NCI-H187 treated with DMSO at 0.1 percent for 48 hours (cell line): ENCODE data around the gene B4GAT1.
"Not testable (repeated sequence)": the region's sequence is repeated elsewhere in the genome, so short reads cannot be mapped to it uniquely, and the experiment has no call there.

Experiments
- DNase-seq: peaks from one replicate; lab custom pipeline; 2025; lab: John Stamatoyannopoulos, UW

The B4GAT1 gene

DNA sequence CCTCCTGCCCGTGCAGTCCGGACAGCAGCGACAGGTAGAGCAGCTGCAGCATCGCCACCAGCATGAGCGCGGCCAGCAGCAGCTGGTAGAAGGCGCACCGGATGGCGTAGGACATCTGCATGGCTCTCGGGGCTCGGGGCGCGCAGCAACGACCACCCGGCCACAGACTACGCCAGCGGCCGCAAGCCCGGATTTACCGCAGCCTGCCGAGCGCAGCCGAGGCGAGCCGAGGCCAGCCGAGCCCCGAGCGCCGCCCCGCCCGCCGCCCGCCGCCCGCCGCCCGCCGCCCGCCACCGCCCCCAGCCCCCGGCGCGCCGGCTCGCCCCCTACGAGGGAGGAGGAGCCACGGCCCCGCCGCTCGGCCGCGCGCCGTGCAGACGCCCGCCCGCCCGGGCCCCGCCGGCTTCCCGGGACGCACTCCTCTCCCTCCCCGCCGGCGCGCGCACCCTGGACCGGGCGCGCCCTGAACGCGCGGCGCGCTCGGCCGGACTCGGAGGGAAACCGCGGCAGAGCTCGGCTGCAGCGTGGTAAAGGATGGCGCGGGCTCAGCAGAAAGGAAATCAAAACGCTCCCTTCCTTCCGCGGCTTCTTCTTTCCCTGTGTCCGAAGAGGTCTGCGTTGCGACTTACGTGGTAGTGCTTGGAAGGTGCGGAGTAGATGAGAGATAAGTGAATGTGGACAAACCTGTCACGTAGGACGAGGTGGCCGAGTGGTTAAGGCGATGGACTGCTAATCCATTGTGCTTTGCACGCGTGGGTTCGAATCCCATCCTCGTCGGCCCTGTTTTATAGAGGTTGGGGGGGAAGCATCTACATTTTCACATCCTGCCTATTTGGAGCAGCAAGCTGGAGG, at the start of gene B4GAT1:
Gene B4GAT1 (minus strand): TSS at position 205 of the 852 bp plus-strand sequence. CDS start 84 bp downstream, at position 121.
- DNase-seq = peak; percentile 19

DNA sequence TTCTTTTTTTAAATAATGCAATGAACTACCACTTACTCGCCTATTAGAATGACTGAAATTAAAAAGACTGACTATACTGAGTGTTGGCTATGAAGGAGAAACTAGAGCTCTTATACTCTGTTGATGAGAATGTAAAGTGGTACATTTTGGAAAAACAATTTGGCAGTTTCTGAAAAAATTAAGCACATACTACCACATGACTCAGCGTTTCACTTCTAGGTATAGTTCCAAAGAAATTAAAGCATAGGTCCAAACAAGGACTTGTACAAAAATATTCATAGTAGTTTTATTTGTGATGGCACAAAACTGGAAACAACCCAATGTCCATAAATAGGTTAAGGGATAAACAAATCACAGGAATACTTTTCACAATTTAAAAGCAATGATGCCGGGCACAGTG, 46.5 kb upstream of the B4GAT1 start:
- no peak for DNase-seq

DNA sequence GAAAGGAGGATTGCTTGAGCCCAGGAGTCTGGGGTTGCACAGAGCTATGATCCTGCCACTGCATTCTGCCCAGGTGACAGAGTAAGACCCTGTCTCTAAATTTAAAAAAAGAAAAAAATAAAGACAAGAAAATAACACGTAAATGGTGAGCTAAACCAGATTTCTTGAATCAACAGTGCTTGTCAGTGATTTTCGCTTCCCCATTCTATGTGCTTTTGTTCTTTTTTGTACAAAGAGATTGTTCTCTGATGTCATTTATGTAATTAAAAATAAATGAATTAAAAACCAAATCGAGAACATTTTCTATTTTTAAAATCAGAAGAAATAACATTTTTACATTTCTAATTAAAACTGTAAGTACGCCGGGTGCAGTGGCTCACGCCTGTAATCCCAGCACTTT, 43.9 kb upstream of the B4GAT1 start:
- no peak for DNase-seq

DNA sequence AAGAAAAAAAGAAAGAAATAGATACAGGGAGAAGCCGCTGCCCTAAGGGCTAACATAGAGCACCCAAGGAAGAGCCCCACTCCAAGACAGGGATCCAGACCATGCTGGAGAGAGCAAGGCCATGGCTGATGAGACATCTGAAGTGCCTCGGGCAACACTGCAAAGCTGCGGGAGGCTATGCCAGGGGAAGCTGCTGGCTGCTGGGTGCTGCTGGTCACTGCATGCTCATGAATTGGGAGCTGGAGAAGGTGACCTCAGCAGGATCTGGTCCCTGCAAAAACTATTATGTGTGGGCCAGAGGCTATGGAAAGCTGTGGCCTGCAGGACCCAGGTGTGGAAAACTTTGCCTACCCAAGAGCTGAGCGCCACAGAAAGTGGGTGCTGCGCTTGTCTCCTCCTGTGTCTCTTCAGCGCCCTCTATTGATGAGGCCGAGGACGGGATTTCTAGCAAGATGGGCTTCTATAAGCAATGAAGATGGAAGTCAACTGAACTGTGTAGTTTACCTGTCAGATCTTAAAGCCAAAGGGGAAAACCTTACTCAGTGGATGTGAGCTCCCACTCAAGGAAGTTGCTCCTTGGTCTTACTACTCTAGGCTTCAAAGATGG, 41.5 kb upstream of the B4GAT1 start:
- DNase-seq = no peak

DNA sequence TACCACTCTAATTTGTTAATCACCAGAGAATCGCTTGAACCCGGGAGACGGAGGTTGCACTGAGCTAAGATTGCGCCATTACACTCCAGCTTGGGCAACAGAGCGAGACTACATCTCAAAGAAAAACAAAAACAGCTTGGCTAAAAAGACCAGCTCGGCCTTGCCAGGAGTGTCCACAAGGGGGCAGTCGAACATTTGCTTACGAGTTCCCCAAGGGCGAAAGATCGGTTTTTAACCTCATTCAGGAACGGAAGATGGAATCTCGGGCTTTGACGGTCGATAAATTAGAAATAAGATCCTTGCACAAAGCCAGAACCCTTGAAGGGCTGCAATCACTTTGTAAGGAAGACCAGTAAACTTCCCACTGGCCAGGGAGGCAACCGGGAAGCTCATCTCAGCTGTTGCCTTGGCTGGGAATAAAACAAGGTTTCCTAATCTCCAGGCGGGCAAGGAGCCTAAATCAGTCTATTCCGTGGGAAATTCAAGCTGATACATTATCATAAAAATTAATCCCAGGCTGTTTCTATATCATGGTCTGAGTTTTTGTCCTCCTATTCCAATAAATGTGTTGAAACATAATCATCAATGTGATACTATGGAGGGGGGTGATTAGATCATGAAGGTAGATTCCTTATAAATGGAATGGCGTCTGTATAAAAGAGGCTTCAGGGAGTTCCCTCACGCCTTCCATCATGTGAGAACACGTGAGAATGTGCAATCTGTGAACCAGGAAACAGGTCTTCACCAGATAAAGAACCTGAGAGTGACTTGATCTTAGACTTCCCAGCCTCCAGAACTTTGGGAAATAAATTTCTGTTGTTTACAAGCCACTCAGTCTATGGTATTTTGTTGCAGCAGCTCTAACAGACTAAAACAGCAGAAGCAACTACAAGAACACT, 39.0 kb upstream of the B4GAT1 start:
- peak; percentile 34 for DNase-seq

DNA sequence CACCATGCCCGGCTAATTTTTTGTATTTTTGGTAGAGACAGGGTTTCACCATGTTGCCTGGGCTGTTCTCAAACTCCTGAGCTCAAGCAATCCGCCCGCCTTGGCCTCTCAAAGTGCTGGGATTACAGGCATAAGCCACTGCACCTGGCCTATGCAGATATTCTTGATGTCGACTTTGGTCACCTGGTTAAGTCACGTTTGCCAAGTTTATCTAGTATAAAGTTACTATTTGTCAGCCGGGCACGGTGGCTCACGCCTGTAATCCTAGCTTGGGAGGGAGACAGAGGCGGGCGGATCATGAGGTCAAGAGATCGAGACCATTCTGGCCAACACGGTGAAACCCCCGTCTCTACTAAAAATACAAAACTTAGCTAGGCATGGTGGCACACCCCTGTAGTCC, 36.9 kb upstream of the B4GAT1 start:
- DNase-seq = not testable (repeated sequence)

DNA sequence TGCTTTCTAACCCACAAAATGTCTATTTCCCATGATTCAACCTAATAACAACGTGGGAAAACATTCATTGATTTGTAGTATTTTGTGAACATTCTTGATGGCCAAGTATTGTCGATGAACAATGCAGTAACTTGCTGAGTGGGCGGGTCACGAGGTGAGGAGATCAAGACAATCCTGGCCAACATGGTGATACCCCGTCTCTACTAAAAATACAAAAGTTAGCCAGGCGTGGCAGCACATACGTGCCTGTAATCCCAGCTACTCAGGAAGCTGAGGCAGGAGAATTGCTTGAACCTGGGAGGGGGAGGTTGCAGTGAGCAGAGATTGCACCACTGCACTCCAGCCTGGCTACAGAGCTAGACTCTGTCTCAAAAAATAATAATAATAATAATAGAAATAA, 32.8 kb upstream of the B4GAT1 start:
- DNase-seq = not testable (repeated sequence)

DNA sequence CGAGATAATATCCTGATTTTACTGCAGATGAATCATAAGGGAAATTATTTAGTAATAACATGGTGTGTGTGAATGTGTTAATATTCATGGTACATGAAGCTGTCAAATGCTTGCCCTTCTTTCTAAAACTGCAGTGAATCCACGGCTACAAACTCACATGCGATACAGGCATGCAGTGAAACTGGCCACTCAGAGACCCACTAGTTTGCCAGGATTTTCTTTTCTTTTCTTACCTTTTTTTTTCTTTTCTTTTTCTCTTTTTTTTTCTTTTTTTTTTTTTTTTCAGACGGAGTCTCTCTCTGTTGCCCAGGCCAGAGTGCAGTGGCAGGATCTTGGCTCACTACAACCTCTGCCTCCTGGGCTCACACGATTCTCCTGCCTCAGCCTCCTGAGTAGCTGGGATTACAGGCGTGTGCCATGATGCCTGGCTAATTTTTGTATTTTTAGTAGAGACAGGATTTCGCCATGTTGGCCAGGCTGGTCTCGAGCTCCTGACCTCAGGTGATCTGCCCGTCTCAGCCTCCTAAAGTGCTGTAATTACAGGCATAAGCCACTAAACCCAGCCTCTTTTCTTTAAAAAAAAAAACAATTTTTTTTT, 26.4 kb upstream of the B4GAT1 start:
- DNase-seq = not testable (repeated sequence)

DNA sequence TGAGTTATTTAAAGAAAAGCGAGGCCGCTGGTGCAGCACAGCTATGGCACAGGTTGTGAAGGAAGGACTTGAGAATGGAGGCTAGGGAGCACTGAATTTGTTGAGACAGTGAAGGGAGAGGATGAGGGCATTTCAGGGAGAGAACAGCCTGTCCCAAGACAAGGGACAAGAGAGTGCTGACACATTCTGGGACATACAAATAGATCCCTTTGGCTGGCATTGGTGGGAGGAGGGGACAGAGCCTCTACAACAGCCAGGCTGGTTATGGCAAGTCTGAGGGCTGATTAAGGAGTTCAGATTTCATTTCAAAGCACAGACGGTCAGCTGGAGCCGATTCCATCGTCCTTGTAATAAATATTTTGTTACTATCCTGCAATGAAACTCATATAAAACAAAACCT, 25.8 kb upstream of the B4GAT1 start:
- no peak for DNase-seq

DNA sequence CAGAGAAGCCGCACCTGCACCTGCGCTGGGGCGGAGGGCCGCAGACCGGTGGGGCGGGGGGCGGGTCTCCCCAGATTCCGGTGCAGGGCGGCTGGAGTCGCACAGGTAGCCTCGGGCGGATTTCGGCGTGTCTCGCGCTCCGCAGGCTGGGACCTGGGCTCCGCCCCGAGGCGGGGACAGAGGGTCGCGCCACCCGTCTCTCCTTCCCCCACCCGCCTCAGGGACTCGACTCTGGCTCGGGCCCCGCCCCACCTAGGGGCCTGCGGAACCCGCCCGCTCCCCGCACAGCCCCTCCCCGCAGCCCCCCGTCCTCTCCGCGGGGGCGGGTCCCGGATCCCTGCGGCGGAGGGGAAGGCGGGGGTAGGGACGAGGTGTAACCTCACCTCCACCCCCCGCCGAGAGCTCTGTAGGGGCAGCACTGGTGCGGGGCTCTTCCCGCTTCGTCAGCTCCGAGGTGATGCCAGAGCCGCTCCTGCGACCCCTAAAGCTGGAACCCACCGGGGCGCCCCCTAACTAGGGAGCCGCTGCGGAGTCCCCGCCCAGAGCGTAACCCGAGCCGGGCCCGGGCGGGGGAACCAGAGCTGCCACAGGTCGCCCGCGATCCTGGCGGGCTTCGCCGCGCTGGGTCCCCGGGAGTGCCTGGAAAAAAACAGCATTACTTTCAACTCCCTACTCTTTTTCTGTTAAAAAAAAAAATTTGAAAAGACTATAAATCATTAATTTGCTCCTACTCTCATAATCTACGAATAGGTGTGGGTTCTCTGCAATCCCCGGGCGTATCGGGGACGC, 24.4 kb upstream of the B4GAT1 start, which contains the start of gene SLC29A2:
Gene SLC29A2 (minus strand): TSS at position 134 of the 789 bp plus-strand sequence. CDS start 169 bp downstream, outside the sequence.
- peak; percentile 57 for DNase-seq

DNA sequence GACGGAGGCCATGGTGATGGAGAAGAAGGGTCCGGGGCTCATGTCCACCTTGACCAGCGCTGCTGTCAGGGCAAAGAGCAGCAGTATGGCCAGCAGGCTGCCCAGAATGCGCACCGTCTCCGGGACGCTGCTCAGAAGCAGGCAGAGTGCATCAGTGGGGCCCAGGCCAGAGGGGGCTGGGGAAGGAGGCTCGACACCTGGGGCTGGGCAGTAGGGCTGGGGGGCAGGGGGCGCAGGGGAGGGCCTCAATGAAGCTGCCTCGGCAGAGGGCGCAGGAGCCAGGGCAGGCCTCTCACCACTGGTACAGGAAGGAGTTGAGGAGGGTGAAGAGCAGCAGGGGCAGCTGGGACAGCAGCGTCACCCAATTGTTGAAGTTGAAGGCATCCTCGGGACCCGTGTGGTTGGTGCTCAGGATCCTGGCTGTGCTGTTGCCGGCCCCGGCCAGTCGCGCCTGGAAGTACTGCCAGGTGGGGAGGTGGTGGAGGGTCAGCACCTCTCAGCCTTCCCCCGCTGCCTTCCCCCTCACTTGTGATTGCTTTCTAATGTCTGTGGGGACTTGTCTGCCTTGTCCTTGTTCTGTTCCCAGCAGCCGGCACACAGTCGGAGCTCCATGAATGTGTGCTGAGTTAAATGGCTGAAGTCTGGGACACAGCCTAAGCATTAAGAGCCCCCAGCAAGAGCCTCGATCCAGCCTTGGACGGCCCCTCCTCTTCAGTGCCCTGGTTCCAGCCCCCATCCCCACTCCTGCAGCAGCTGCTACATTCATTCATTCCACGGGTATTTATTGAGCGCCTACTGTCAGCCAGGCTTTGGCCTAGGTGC, 21.9 kb upstream of the B4GAT1 start:
- no peak for DNase-seq

DNA sequence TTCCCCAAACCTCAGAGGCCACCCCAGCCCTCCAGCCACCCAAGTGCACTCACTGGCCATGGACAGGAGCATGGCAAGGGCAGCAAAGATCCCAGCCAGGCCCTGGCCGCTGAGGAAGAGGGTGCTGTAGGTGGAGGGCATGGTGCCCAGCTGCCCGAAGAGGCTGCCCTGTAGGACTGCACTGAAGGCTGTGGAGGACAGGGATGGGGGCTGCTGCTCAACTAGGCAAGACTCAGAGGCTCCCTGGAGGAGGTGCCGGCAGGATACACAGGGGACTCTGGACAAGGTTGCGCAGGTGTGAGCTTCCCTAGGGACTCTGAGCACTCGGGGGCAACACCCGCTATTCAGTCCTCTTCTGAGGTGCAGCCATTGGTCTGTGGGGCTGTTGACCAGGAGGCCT, 21.1 kb upstream of the B4GAT1 start:
- DNase-seq = no peak

DNA sequence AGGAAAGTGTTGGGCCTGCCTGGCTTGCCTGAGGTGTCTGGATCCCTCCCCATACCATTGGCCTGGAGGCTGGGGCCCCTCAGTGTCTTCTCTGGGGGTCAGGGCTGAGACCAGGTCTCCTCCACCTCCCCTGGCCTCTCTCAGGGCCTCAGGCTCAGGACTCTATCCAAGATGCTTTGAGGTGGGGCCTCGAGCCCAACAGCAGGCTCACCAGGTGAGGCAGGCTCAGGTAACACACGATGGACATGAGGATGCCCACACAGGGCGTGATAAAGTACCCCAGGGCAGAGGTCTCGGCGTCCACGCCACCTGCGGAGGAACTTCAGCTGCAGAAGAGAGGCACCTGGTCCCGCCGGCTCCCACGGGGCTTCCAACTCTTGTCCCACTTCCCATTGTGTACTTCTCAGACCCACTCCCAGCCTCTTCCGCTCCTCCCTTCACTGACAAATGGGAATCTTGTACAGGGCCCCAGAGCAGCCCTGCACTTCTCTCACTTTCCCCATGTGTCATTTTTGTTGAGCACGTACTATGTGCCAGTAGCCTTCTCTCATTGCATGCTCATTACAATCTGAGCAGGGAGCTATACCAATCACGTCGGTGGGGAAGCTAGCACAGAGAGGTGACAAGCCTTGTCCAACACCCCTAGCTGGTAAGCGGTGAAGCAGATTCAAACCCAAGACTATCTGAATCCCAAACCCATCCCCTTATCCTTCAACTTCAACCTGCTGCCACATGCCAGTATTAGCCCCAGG, 20.3 kb upstream of the B4GAT1 start:
- DNase-seq = no peak

DNA sequence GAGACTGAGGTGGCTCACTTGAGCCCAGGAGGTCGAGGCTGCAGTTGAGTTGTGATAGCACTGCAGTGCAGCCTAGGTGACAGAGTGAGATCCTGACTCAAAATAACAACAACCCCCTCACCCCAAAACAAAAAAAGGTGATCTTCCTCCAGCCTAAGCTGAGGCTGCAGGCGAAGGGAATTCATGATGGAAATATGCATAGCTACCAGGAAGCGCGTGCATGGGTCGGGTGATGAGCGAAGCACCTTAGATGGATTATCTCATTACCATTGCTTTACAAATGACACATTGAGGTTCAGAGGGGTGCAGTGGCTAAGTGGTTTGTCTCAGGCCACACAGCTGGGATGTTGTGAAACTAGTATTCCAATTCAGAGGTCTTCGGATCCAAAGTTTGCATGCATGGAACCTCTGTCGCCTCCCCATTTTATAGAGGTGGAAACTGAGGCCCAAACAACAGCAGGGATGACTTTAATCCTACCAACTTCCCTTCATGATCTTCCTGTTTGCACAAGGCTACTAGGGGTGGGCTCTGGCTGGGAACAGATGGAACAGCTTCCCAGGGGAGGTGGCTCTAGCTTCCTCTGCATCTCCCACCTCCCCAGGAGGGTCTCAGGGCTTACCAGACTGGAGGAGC, 19.5 kb upstream of the B4GAT1 start:
- no peak for DNase-seq

DNA sequence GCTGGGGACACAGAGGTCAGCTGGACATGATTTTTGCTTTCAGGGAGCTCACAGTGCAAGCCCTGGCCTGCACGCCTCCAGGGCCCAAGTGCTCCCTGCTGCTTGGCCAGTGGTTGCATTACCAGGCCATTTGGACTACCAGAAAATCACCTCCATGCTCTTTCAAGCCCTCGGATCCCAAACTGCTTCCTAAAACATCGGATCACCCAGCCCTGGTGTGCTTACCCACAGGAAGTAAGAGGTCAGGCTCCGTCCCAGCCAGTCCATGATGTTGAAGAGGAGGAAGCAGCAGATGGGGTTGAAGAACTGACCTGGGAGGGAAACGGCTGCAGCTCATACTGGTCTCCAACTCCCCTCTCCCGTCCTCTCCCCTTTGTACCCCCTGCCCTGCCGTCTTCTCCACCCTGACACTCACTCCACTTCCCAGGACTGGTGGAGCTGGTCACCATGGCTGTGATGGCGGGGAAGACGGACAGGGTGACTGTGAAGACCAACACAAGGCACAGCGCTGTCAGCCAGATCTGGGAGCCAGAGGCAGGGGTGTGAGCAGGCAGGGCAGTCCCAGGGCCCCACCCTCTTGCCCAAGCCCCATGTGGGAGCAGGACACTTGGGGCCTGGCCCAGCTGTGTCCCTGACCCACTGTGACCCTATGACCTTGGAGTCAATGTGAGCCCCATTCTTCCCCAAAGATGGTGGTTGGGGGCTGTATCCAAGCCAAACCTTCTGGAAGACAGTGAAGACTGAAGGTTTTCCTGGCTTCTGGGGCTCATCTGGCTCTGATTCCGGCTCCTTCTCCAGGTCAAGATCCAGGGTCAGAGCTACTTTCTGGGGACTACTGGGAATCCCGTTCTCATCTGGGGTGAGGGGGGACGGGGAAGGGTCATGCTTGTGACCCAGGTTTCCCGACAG, 18.5 kb upstream of the B4GAT1 start:
- DNase-seq = no peak

DNA sequence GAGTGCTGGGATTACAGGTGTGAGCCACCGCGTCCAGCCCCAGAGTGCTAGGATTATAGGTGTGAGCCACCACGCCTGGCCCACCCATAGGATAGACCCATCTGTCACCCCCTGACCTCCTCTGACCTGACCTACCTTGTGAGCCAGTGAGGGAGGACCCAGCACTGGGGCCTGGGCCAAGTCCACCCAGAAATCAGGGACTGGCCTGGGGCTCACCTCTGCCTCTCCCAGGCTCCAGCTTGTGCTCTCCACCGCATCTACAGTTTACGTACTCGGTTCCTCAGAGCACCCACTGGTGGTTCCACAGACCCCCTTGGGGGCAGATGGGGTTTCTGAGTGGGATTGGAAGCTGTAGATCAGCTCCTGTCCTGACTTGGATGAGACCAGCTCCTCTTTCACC, 17.7 kb upstream of the B4GAT1 start:
- DNase-seq = no peak

DNA sequence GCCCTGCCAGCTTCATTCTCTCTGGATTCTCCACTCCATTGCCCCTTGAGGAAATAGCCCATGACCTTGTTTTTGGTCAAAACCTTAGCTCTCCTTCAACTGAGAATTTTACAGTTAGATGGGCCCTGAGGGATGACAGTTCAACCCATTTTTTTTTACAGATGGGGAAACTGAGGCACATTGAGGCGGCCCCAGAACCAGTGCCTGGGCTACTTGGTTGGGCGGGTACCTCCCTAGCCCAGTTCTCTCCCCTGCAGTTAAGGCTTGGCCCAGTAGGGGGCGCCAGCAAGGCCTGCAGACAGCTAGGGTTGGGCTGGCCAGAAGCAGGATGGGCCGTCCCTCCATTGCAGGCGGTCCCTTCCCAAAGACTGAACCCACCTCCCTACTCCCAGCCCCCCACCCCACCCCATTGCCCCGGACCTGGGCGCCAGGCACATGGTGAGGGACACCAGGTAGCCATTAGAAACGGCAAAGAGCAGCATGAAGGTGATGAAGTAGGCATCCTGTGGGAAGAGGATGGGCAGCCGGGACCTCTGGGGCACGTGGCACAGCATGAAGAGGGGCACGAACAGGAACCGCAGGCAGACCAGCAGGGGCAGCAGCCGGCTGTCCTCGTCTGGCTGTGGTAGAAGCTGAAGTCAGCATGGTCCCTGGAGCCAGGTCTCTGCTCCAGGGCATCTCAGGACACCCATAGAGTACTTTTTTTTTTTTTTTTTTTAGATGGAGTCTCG, 16.5 kb upstream of the B4GAT1 start:
- DNase-seq = no peak
